Fibroblast of villous mesenchyme (primary cell): Measurements from ENCODE around the gene SOX8. TPM values are rescaled to one million over a fixed set of nuclear protein-coding genes. Genes with fewer than 3 reads are reported as not detected.
"Not testable (repeated sequence)": the region's sequence is repeated elsewhere in the genome, so short reads cannot be mapped to it uniquely, and the experiment has no call there.

Experiments
- DNase-seq: peaks from one replicate; pipeline ENCODE4 v3.0.0-alpha.2; 2010; ENCODE audit warnings: low read depth
- H3K4me3 ChIP-seq: 2 replicates; pipeline ENCODE4 v1.5.1; 2011; ENCODE audit warnings: low read depth, mild to moderate bottlenecking, low read length
- total RNA-seq: library from RNA; depleted of rRNA; stranded (reverse); fragments of >200 nt; gene quantifications from 2 replicates; pipeline ENCODE4 v1.2.3, GENCODE V29; 2012
- TF ChIP-seq, protein P1 (sequence below): IDR thresholded peaks from 2 replicates; pipeline ENCODE4 v1.5.1; 2012; ENCODE audit warnings: low read depth, mild to moderate bottlenecking, low read length; ENCODE audit not compliant: insufficient read depth

Gene SOX8
- total RNA-seq, 1 donor = not detected

DNA sequence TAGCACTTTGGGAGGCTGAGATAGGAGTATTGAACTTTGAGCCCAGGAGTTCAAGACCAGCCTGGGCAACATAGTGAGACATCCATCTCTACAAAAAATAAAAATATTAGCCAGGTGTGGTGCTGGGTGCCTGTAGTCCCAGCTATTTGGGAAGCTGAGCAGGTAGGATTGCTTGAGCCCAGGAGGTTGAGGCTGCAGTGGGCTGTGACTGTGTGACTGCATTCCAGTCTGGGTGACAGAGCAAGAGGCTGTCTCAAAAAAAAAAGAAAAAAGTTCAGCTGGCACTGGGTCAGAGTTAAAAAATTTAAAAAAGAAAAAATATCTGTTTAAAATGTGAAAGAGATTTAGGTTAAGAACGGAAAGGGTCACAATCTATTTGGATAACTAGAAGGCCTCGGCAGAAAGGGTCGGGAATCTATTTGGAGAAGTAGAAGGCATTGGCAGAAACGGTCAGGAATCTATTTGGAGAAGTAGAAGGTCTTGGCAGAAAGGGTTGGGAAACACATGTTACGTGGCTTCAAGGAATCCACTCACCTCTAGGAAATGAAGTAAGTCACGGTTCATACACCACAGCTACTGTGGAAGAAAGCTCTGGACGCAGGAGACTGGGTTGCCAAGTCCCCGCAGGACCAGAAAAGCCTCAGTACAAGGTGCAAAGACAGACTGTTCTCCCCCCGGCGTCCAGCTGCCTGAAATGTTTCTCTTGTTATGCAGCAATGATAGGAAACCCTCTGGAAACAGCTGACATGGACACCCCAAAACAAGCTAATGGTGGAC, 36.1 kb upstream of the SOX8 start:
- TF ChIP-seq, protein P1, sequence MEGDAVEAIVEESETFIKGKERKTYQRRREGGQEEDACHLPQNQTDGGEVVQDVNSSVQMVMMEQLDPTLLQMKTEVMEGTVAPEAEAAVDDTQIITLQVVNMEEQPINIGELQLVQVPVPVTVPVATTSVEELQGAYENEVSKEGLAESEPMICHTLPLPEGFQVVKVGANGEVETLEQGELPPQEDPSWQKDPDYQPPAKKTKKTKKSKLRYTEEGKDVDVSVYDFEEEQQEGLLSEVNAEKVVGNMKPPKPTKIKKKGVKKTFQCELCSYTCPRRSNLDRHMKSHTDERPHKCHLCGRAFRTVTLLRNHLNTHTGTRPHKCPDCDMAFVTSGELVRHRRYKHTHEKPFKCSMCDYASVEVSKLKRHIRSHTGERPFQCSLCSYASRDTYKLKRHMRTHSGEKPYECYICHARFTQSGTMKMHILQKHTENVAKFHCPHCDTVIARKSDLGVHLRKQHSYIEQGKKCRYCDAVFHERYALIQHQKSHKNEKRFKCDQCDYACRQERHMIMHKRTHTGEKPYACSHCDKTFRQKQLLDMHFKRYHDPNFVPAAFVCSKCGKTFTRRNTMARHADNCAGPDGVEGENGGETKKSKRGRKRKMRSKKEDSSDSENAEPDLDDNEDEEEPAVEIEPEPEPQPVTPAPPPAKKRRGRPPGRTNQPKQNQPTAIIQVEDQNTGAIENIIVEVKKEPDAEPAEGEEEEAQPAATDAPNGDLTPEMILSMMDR = no peak
- no peak overlapping the region for H3K4me3 ChIP-seq
- no peak for DNase-seq

DNA sequence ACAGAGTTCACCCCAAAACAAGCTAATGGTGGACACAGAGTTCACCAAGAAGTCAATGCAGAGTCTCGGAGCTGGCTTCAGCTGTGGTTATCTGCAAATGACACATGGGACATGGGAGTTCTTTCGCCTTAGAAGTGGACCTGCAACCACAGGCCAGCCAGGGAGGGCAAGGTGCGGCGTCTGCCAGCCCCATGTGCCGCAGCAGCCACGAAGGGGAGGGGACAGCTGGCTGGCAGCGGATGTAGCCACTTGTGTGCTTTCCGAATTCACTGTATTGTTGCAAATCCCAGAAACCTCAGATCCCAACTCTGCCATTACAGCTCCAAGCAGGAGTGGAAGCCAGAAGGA, 35.5 kb upstream of the SOX8 start:
- no peak for DNase-seq
- no peak overlapping the region for H3K4me3 ChIP-seq
- TF ChIP-seq, protein P1 = no peak

DNA sequence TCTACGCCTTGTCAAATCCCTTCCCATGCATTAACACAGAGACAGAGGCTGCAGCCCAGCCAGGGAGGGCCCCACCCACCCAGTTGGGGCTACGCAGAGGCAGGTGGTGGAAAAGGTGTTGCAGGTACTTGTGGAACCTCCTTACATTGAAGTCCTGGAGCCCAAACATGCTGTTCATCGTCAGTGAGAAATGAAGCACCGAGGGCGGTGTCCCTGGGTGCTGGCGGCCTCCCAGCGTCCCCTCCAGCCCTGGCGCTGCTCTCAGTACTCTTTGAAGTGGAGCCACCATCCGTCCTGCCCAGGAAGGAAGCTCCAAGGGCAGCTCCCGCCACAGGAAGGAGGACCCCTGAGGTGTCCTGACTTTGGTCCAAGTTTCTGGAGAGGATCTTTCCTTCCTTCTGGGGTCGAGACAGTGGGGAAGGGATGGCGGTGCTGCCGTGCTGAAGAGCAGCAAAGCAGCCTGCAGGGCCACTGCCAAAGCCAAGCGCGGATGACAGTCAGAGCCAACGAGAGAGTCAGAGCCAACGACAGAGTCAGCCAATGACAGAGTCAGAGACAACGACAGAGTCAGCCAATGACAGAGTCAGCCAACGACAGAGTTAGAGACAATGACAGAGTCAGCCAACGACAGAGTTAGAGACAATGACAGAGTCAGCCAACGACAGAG, 34.2 kb upstream of the SOX8 start:
- no peak overlapping the region for H3K4me3 ChIP-seq
- no peak for DNase-seq
- TF ChIP-seq, protein P1 = no peak

DNA sequence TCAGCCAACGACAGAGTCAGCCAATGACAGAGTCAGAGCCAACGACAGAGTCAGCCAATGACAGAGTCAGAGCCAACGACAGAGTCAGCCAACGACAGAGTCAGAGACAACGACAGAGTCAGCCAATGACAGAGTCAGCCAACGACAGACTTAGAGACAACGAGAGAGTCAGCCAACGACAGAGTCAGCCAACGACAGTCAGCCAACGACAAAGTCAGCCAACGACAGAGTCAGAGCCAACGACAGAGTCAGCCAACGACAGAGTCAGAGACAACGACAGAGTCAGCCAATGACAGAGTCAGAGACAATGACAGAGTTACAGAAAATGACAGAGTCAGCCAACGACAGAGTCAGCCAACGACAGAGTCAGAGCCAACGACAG, 33.7 kb upstream of the SOX8 start:
- H3K4me3 ChIP-seq, DNase-seq: not testable (repeated sequence)

DNA sequence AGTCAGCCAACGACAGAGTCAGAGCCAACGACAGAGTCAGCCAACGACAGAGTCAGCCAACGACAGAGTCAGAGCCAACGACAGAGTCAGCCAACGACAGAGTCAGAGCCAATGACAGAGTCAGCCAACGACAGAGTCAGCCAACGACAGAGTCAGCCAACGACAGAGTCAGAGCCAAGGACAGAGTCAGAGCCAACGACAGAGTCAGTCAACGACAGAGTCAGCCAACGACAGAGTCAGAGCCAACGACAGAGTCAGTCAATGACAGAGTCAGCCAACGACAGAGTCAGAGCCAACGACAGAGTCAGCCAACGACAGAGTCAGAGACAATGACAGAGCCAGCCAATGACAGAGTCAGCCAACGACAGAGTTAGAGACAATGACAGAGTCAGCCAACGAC, 32.8 kb upstream of the SOX8 start:
- not testable (repeated sequence) for DNase-seq

DNA sequence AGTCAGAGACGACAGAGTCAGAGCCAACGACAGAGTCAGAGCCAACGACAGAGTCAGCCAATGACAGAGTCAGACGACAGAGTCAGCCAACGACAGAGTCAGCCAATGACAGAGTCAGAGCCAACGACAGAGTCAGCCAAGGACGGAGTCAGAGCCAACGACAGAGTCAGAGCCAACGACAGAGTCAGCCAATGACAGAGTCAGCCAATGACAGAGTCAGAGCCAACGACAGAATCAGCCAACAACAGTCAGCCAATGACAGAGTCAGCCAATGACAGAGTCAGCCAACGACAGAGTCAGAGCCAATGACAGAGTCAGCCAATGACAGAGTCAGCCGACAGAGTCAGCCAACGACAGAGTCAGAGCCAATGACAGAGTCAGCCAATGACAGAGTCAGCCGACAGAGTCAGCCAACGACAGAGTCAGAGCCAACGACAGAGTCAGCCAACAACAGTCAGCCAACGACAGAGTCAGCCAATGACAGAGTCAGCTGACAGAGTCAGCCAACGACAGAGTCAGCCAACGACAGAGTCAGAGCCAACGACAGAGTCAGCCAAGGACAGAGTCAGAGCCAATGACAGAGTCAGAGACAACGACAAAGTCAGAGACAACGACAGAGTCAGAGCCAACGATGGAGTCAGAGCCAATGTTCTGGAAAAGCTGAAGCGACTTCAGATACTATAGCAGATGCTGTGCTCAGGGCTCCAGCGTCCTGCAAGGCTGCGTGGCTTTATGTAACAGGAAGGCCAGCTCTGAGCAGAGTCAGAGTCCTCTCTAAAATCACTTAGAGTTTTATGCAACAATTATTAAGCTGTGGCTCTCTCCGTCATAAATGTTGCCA, 30.6 kb upstream of the SOX8 start:
- DNase-seq, H3K4me3 ChIP-seq: not testable (repeated sequence)

More for the DNA sequence above, 32.8 kb upstream of the SOX8 start:
- H3K4me3 ChIP-seq = not testable (repeated sequence)

DNA sequence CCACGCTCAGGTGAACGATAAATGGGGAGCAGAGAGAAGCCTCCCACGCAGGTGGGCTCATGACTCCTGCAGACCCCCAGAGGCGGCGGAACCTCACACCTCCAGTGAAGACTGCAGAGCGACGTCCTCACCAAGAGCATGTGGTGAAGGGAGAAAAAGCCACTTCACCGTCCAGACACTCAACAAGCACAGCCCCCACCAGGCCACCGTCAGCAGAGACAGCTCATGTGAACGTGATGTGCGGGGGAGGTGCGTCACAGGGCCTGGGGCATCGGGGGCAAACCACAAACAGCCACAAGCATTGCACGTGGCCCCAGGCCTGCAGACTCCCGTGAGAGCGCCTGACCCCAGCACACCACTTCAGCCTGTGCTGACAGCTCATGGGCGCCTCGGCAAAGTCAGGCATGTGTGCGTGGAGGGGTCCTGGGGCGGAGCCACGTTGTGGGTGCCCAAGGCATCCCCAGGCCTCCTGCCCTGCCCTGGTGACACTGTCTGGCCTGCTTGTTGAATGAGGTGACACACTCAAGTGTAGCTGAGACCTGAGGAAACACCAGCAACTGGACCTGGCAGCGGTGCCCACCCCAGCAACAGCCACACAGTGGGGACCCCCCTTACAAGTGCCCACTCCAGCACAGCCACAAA, 29.8 kb upstream of the SOX8 start:
- TF ChIP-seq, protein P1 = no peak
- H3K4me3 ChIP-seq = no peak overlapping the region
- no peak for DNase-seq

DNA sequence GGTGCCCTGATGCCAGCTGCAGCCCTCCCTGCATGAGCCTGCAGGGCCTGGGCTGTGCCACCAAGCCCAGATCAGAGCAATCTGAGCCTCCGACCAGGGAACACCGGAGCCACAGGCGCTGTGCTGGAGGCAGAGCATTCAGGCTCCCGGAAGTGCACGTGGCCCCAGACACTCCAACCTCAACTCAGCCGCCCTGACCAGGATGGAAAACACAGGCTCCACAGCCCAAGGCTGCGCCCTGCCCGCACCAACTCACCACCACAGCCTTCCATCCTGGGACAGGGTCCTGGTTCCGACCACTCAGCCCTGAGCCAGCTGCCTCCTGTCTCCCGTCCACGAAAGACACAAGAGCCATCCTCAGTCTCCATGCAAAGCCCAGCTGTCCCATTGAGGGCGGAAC, 29.2 kb upstream of the SOX8 start:
- DNase-seq = no peak
- H3K4me3 ChIP-seq = no peak overlapping the region
- TF ChIP-seq, protein P1 = no peak

DNA sequence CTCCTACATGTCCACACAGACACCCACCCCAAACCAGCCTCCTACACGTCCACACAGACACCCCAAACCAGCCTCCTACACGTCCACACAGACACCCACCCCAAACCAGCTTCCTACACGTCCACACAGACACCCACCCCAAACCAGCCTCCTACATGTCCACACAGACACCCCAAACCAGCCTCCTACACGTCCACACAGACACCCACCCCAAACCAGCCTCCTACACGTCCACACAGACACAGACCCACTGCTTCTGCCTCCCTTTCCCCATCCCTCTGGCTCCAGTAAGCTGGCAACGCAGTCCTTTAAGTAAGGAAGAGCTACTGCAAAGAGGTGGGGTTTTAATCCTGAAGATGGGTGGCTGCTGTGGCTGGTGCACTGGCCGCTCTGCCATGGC, 27.8 kb upstream of the SOX8 start:
- H3K4me3 ChIP-seq, DNase-seq: not testable (repeated sequence)

DNA sequence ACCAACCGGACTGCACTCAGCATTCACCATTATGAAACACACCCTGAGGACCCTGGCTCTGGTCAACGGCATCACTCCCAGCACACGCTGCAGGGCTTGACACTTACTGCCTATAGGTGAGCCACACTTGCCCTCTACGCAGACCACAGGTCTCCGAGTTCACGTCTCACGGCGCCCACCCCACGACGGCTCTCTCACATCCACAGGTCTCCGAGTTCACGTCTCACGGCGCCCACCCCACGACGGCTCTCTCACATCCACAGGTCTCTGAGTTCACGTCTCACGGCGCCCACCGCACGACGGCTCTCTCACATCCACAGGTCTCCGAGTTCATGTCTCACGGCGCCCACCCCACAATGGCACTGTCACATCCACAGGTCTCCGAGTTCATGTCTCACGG, 25.8 kb upstream of the SOX8 start:
- H3K4me3 ChIP-seq, DNase-seq: not testable (repeated sequence)
